ENCODE measurements around the gene HNRNPH3.

DNA sequence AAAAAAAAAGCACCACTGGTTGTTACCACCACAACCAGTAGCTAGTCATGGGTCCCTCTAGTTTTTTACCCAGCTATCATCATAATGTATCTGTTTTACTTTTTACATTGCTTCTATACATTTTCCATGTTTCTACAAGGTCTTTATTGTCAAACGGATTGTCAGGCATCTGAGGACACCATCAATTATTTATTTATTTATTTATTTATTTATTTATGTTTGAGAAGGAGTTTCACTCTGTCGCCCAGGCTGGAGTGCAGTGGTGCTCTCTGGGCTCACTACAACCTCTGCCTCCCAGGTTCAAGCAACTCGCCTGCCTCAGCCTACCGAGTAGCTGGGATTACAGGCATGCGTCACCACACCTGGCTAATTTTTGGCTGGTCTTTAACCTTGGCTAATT lies 29.0 kb upstream of the HNRNPH3 start:
- TF ChIP-seq, protein P1, sequence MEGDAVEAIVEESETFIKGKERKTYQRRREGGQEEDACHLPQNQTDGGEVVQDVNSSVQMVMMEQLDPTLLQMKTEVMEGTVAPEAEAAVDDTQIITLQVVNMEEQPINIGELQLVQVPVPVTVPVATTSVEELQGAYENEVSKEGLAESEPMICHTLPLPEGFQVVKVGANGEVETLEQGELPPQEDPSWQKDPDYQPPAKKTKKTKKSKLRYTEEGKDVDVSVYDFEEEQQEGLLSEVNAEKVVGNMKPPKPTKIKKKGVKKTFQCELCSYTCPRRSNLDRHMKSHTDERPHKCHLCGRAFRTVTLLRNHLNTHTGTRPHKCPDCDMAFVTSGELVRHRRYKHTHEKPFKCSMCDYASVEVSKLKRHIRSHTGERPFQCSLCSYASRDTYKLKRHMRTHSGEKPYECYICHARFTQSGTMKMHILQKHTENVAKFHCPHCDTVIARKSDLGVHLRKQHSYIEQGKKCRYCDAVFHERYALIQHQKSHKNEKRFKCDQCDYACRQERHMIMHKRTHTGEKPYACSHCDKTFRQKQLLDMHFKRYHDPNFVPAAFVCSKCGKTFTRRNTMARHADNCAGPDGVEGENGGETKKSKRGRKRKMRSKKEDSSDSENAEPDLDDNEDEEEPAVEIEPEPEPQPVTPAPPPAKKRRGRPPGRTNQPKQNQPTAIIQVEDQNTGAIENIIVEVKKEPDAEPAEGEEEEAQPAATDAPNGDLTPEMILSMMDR (IDR thresholded peaks at IDR 0.05) = no peak
- no peak for TF ChIP-seq POLR2A (IDR thresholded peaks at IDR 0.05)

Measured in testis (tissue), 2 donors.